ENCODE measurements around the gene SNAPC2.
A peak's percentile ranks its signal among the peaks of the same experiment; 100 is the strongest.
"Not testable (repeated sequence)": the region's sequence is repeated elsewhere in the genome, so short reads cannot be mapped to it uniquely, and the experiment has no call there.

SNAPC2 gene

DNA sequence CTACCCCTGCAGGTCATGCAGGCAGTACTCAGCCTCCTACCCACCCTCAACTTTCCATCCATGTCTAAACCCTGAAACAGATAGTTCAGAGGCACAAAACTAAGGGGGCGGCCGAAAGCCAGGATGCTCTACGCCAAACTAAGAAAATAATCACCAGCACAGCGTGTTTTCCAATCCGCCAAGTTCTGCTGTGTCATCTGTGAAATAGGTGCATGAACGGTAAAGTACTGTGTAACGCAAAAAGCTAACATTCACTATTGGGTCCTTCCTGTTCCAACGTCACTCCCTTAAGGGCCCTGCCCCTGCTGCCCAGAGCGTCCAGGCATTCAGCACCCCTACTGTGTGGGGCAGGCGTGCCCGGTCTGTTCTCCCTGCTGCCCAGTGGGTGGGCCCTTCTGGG is 35.6 kb downstream of the SNAPC2 start:
- Histone ChIP-seq H3K23ac (ENCODE audit: low read length in 2 of 2) (no peak overlapping the region), H3K9ac (ENCODE audit: low read length) (no peak overlapping the region), H3K4me3 (ENCODE audit: insufficient read depth in 1 of 2, low read depth in 1 of 2, low read length in 2 of 2) (no peak overlapping the region), H4K8ac (ENCODE audit: low read length) (no peak overlapping the region), H3K4me2 (ENCODE audit: low read length, poor library complexity, severe bottlenecking) (no peak overlapping the region), H3K79me1 (replicated peaks; ENCODE audit: low read length, poor library complexity, severe bottlenecking) (peaks cover 16% of the 10 kb centered on the region), H2AFZ (ENCODE audit: low read depth, low read length) (no peak overlapping the region), H2BK120ac (ENCODE audit: low read depth, low read length) (no peak overlapping the region), H2BK5ac (ENCODE audit: low read depth, low read length, poor library complexity, severe bottlenecking) (no peak overlapping the region), H3K9me3 (ENCODE audit: control insufficient read depth, low read length) (no peaks in the 10 kb centered on the region), H2BK15ac (ENCODE audit: low read depth, poor library complexity, severe bottlenecking) (no peak overlapping the region), H3K18ac (ENCODE audit: low read depth in 1 of 2, low read length in 2 of 2) (no peak overlapping the region), H2AK5ac (ENCODE audit: low read length, severe bottlenecking) (no peak overlapping the region), H4K91ac (ENCODE audit: low read length) (no peak overlapping the region), H3K4ac (ENCODE audit: low read depth in 1 of 2, low read length in 2 of 2) (no peak overlapping the region), H3K36me3 (ENCODE audit: control insufficient read depth in 1 of 2, insufficient read depth in 2 of 2, low read depth in 1 of 2, low read length in 2 of 2) (peaks cover 21 to 30% of the 10 kb centered on the region in 2 experiments), H3K27ac (ENCODE audit: low read length, poor library complexity, severe bottlenecking) (no peak overlapping the region), H3K4me1 (ENCODE audit: control insufficient read depth, insufficient read depth, low read depth, low read length) (peaks cover 10% of the 10 kb centered on the region), H3K27me3 (ENCODE audit: control insufficient read depth in 1 of 2, insufficient read depth in 1 of 2, low read length in 2 of 2) (no peaks in the 10 kb centered on the region), H2BK12ac (ENCODE audit: low read length in 2 of 2) (no peak overlapping the region), H3K14ac (ENCODE audit: low read length in 2 of 2) (no peak overlapping the region)
- WGBS, result 88% methylated on average over 11 of the region's 11 CpGs
- DNase-seq, result no peak

DNA sequence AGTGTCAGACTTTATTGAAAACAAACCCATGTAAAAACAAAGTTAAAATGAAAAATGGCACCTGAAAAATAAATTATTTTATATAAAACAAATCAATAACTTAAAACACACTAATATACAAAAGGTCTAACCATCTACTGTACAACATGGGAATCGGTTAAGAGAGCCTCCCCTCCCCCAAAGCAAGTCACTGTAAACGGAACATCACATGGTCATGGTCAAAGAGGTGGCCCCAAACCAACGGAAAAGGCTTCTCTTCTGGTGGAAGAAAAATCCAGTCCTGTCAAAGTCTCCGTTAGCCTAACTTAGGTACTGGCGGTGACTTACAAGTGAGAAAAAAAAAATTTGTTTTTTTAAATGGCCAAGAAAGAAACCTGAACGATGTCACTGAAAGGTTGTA is 39.1 kb downstream of the SNAPC2 start:
- no peak overlapping the region for H3K4me3 ChIP-seq (ENCODE audit: insufficient read depth in 1 of 2, low read depth in 1 of 2, low read length in 2 of 2)
- DNase-seq, result no peak
- H3K4me2 ChIP-seq (ENCODE audit: low read length, poor library complexity, severe bottlenecking), result no peak overlapping the region
- peaks cover 46 to 56% of the 10 kb centered on the region in 2 experiments for H3K36me3 ChIP-seq (ENCODE audit: control insufficient read depth in 1 of 2, insufficient read depth in 2 of 2, low read depth in 1 of 2, low read length in 2 of 2)
- H3K9ac ChIP-seq (ENCODE audit: low read length), result no peak overlapping the region
- H2BK12ac ChIP-seq (ENCODE audit: low read length in 2 of 2), result no peak overlapping the region
- H2BK120ac ChIP-seq (ENCODE audit: low read depth, low read length), result no peak overlapping the region
- no peak overlapping the region for H3K14ac ChIP-seq (ENCODE audit: low read length in 2 of 2)
- H3K18ac ChIP-seq (ENCODE audit: low read depth in 1 of 2, low read length in 2 of 2), result no peak overlapping the region
- peaks cover 14% of the 10 kb centered on the region for H3K4me1 ChIP-seq (ENCODE audit: control insufficient read depth, insufficient read depth, low read depth, low read length)
- H3K27me3 ChIP-seq (ENCODE audit: control insufficient read depth in 1 of 2, insufficient read depth in 1 of 2, low read length in 2 of 2), result no peaks in the 10 kb centered on the region
- H3K23ac ChIP-seq (ENCODE audit: low read length in 2 of 2), result no peak overlapping the region
- H2BK15ac ChIP-seq (ENCODE audit: low read depth, poor library complexity, severe bottlenecking), result no peak overlapping the region
- WGBS, result 90% methylated on average over 6 of the region's 6 CpGs
- H4K91ac ChIP-seq (ENCODE audit: low read length), result no peak overlapping the region
- no peak overlapping the region for H2BK5ac ChIP-seq (ENCODE audit: low read depth, low read length, poor library complexity, severe bottlenecking)
- H3K9me3 ChIP-seq (ENCODE audit: control insufficient read depth, low read length), result no peaks in the 10 kb centered on the region
- peaks cover 24% of the 10 kb centered on the region for H3K79me1 ChIP-seq (replicated peaks; ENCODE audit: low read length, poor library complexity, severe bottlenecking)
- no peak overlapping the region for H2AFZ ChIP-seq (ENCODE audit: low read depth, low read length)
- no peak overlapping the region for H2AK5ac ChIP-seq (ENCODE audit: low read length, severe bottlenecking)
- H3K4ac ChIP-seq (ENCODE audit: low read depth in 1 of 2, low read length in 2 of 2), result no peak overlapping the region
- no peak overlapping the region for H3K27ac ChIP-seq (ENCODE audit: low read length, poor library complexity, severe bottlenecking)
- H4K8ac ChIP-seq (ENCODE audit: low read length), result no peak overlapping the region

DNA sequence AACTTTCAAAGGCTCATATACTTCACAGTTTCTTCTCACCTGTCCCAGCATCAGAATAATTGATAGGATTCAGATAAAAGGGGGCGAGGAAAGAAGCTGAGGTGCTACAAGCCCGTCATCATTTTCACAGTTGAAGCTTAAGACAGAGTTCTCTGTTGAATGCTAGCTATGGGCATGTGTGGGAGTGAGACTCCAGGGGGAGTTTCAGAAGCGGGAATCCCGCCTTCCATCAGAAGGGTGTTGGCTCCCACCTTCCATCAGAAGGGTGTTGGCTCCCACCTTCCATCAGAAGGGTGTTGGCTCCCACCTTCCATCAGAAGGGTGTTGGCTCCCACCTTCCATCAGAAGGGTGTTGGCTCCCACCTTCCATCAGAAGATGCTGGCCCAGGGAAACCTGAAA is 40.9 kb downstream of the SNAPC2 start:
- H3K4me1 ChIP-seq (ENCODE audit: control insufficient read depth, insufficient read depth, low read depth, low read length), result peaks cover 11% of the 10 kb centered on the region
- not testable (repeated sequence) for H3K14ac ChIP-seq (ENCODE audit: low read length in 2 of 2); H2AK5ac ChIP-seq (ENCODE audit: low read length, severe bottlenecking); H3K4me2 ChIP-seq (ENCODE audit: low read length, poor library complexity, severe bottlenecking); H3K18ac ChIP-seq (ENCODE audit: low read depth in 1 of 2, low read length in 2 of 2); H2AFZ ChIP-seq (ENCODE audit: low read depth, low read length); H3K4ac ChIP-seq (ENCODE audit: low read depth in 1 of 2, low read length in 2 of 2); H2BK120ac ChIP-seq (ENCODE audit: low read depth, low read length); H3K27me3 ChIP-seq (ENCODE audit: control insufficient read depth in 1 of 2, insufficient read depth in 1 of 2, low read length in 2 of 2); DNase-seq; H2BK12ac ChIP-seq (ENCODE audit: low read length in 2 of 2); H4K91ac ChIP-seq (ENCODE audit: low read length); H4K8ac ChIP-seq (ENCODE audit: low read length); H3K4me3 ChIP-seq (ENCODE audit: insufficient read depth in 1 of 2, low read depth in 1 of 2, low read length in 2 of 2); H2BK5ac ChIP-seq (ENCODE audit: low read depth, low read length, poor library complexity, severe bottlenecking); H2BK15ac ChIP-seq (ENCODE audit: low read depth, poor library complexity, severe bottlenecking); H3K9me3 ChIP-seq (ENCODE audit: control insufficient read depth, low read length); H3K9ac ChIP-seq (ENCODE audit: low read length); H3K23ac ChIP-seq (ENCODE audit: low read length in 2 of 2)
- H3K79me1 ChIP-seq (replicated peaks; ENCODE audit: low read length, poor library complexity, severe bottlenecking), result peaks cover 36% of the 10 kb centered on the region
- H3K27ac ChIP-seq (ENCODE audit: low read length, poor library complexity, severe bottlenecking), result peak overlapping the region; percentile 63
- 97% methylated on average over 4 of the region's 4 CpGs for WGBS
- peaks cover 61 to 73% of the 10 kb centered on the region in 2 experiments for H3K36me3 ChIP-seq (ENCODE audit: control insufficient read depth in 1 of 2, insufficient read depth in 2 of 2, low read depth in 1 of 2, low read length in 2 of 2)

- no peak overlapping the region for H3K4me2 ChIP-seq (ENCODE audit: low read length, poor library complexity, severe bottlenecking)
- H4K91ac ChIP-seq (ENCODE audit: low read length), result no peak overlapping the region
- H3K14ac ChIP-seq (ENCODE audit: low read length in 2 of 2), result no peak overlapping the region
- H3K36me3 ChIP-seq (ENCODE audit: control insufficient read depth in 1 of 2, insufficient read depth in 2 of 2, low read depth in 1 of 2, low read length in 2 of 2), result peaks cover 62 to 83% of the 10 kb centered on the region in 2 experiments
- H3K23ac ChIP-seq (ENCODE audit: low read length in 2 of 2), result no peak overlapping the region
- H3K79me1 ChIP-seq (replicated peaks; ENCODE audit: low read length, poor library complexity, severe bottlenecking), result peaks cover 44% of the 10 kb centered on the region
- no peaks in the 10 kb centered on the region for H3K9me3 ChIP-seq (ENCODE audit: control insufficient read depth, low read length)
- DNase-seq, result no peak
- H2BK120ac ChIP-seq (ENCODE audit: low read depth, low read length), result no peak overlapping the region
- no peak overlapping the region for H2AFZ ChIP-seq (ENCODE audit: low read depth, low read length)
- H4K8ac ChIP-seq (ENCODE audit: low read length), result no peak overlapping the region
- peak overlapping the region; percentile 63 for H3K27ac ChIP-seq (ENCODE audit: low read length, poor library complexity, severe bottlenecking)
- no peak overlapping the region for H2BK15ac ChIP-seq (ENCODE audit: low read depth, poor library complexity, severe bottlenecking)
- no peak overlapping the region for H2AK5ac ChIP-seq (ENCODE audit: low read length, severe bottlenecking)
- WGBS, result 95% methylated on average over 10 of the region's 13 CpGs
- H2BK5ac ChIP-seq (ENCODE audit: low read depth, low read length, poor library complexity, severe bottlenecking), result no peak overlapping the region
- H3K27me3 ChIP-seq (ENCODE audit: control insufficient read depth in 1 of 2, insufficient read depth in 1 of 2, low read length in 2 of 2), result no peaks in the 10 kb centered on the region
- H3K18ac ChIP-seq (ENCODE audit: low read depth in 1 of 2, low read length in 2 of 2), result no peak overlapping the region
- no peak overlapping the region for H3K4me3 ChIP-seq (ENCODE audit: insufficient read depth in 1 of 2, low read depth in 1 of 2, low read length in 2 of 2)
- H3K9ac ChIP-seq (ENCODE audit: low read length), result no peak overlapping the region
- H2BK12ac ChIP-seq (ENCODE audit: low read length in 2 of 2), result no peak overlapping the region
- H3K4me1 ChIP-seq (ENCODE audit: control insufficient read depth, insufficient read depth, low read depth, low read length), result peaks cover 11% of the 10 kb centered on the region
- H3K4ac ChIP-seq (ENCODE audit: low read depth in 1 of 2, low read length in 2 of 2), result no peak overlapping the region
These were observed 41.9 kb downstream of the SNAPC2 start for GRCh38 chr19:7961920-7962626.
